Left lung (tissue), 10 donors: ENCODE measurements around the gene C11orf65. TPM values are rescaled to one million over a fixed set of nuclear protein-coding genes. Genes with fewer than 3 reads are reported as not detected.

Experiments
- ATAC-seq: fragments of 200-7000 bp; cut with Tn5 transposase; one replicate; pipeline ENCODE4 v1.9.1; 2020; ENCODE audit warnings: moderate library complexity
- DNase-seq, 4 donors: peaks; one replicate each; pipeline ENCODE4 v3.0.0-alpha.2; 2013 to 2020
- H3K27ac ChIP-seq, 2 donors: fragments of 200-600 bp; sonication (generic) in 1 of 2; one replicate each; pipeline versions ENCODE4 v1.5.0 to v1.8.0; 2020 to 2021
- H3K27me3 ChIP-seq, 2 donors: fragments of 200-600 bp; sonication (generic) in 1 of 2; one replicate each; pipeline versions ENCODE4 v1.5.0 to v1.8.0; 2020 to 2021
- H3K36me3 ChIP-seq, 2 donors: fragments of 200-600 bp; sonication (generic) in 1 of 2; one replicate each; pipeline versions ENCODE4 v1.5.0 to v1.8.0; 2020 to 2021
- H3K4me1 ChIP-seq, 2 donors: fragments of 200-600 bp; one replicate each; pipeline ENCODE4 v1.8.0; 2021
- H3K4me3 ChIP-seq, 2 donors: fragments of 200-600 bp; sonication (generic) in 1 of 2; one replicate each; pipeline versions ENCODE4 v1.5.0 to v1.8.0; 2020 to 2021; ENCODE audit warnings: mild to moderate bottlenecking in 1 of 2
- H3K9me3 ChIP-seq, 2 donors: fragments of 200-600 bp; sonication (generic) in 1 of 2; one replicate each; pipeline versions ENCODE4 v1.5.0 to v1.8.0; 2020 to 2021
- CTCF ChIP-seq, 2 donors: fragments of 200-600 bp; sonication (generic) in 1 of 2; IDR thresholded peaks; one replicate each; pipeline versions ENCODE4 v1.5.0 to v1.8.0; 2021; ENCODE audit warnings: antibody characterized with exemption in 2 of 2
- intact Hi-C, 2 donors: fragments of 100-400 bp; cut with DNase I; formaldehyde crosslinking; loops; one replicate each; pipeline versions ENCODE4 v1.11.2 to v1.14.2; 2022
- polyA plus RNA-seq, 6 donors: library from polyadenylated mRNA; unstranded; fragments of 120-200 nt; gene quantifications; one replicate each; pipeline ENCODE4 v1.2.1, GENCODE V29; 2013; ENCODE audit not compliant: insufficient read length in 6 of 6
- total RNA-seq, 2 donors: library from RNA; stranded (reverse); fragmentation: NEBNext Ultra II Directional; extraction: Animal tissue kit (Norgen Biotek cat#: 25700); gene quantifications; one replicate each; pipeline ENCODE4 v1.2.1, GENCODE V29; 2021
- donor health status: DM: no; HTN: yes; CAD: no.
- donor health status: DM: no; HTN: no; CAD: no.

Gene C11orf65
- total and polyA plus RNA-seq, 8 donors = 0.37 to 2.7 (median 1.6) TPM

GRCh38 chr11:108436594-108436993, 30.7 kb downstream of the C11orf65 start:
- H3K4me3 ChIP-seq = no peak overlapping the region
- peaks cover 0 to 23% of the 10 kb centered on the region in 2 donors for H3K9me3 ChIP-seq
- ATAC-seq = no peak
- H3K36me3 ChIP-seq = no peaks in the 10 kb centered on the region
- no peak for TF ChIP-seq CTCF (IDR thresholded peaks at IDR 0.05)
- no peaks in the 10 kb centered on the region for H3K4me1 ChIP-seq
- H3K27ac ChIP-seq = no peak overlapping the region
- no peaks in the 10 kb centered on the region for H3K27me3 ChIP-seq
- DNase-seq = no peak
- intact Hi-C loops = no loop called here

DNA sequence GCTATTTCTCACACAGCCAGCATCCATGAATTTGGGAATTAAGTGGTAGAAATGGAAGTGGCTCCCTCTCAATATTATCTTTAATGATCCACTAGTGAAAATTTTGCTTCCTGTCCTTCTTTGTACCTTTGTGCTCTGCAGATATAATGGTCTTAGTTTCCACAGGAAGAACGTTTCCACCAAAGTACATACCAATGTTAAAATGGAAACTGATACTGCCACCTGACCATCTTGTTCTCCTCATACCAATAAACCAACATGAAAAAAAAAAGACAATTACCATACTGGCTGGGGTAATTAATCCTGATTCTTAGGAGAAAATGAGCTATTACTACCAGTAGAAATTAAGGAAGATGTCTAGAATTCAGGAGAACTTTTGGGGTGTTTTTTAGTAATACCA, 32.3 kb downstream of the C11orf65 start:
- Histone ChIP-seq H3K9me3 (peaks cover 0 to 12% of the 10 kb centered on the region in 2 donors), H3K27ac (no peak overlapping the region), H3K4me1 (no peaks in the 10 kb centered on the region), H3K27me3 (no peaks in the 10 kb centered on the region), H3K36me3 (no peaks in the 10 kb centered on the region), H3K4me3 (no peak overlapping the region)
- ATAC-seq (no peak), DNase-seq (no peak)
- intact Hi-C loops = no loop called here
- TF ChIP-seq CTCF (IDR thresholded peaks at IDR 0.05) = no peak

DNA sequence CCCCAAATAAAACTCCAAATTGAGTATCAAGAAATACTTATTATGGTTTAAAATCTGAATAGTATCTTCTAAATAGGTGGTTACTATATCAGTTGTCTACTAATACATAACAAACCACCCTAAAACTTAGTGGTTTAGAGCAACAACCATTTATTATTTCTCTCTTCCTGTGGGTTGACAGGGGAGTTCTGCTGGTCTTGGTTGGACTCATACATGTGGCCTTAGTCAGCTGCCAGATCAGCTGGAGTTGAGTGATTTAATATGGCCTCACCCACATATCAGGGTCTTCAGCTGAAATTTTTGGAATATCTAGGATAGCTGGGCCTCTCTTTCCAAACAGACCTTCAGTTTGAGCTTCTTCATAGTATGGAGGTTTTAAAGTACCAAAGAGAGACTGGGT, 34.5 kb downstream of the C11orf65 start:
- ATAC-seq = no peak
- H3K4me3 ChIP-seq = no peak overlapping the region
- no peaks in the 10 kb centered on the region for H3K36me3 ChIP-seq
- no peaks in the 10 kb centered on the region for H3K4me1 ChIP-seq
- H3K27ac ChIP-seq = no peak overlapping the region
- no peaks in the 10 kb centered on the region for H3K27me3 ChIP-seq
- peaks cover 0 to 10% of the 10 kb centered on the region in 2 donors for H3K9me3 ChIP-seq
- intact Hi-C loops = no loop called here
- no peak for DNase-seq
- no peak for TF ChIP-seq CTCF (IDR thresholded peaks at IDR 0.05)

DNA sequence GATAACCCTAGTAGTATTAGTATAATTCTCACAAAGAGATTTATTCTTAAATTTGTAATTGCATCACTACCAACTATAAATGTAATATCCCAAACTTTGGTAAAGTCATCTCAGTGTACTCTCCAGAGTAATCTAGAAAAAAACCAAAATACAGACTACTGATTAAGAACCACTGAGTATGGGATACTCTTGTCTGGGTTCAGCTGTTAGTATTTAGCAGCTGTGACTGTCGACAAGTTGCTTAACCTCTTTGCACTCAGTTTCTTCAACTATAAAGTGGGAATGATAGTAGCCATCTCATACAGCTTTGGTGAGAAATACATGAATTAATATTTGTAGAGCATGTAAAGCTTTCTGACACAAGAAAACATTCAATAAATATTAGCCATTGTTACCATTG, 35.3 kb downstream of the C11orf65 start:
- H3K4me3 ChIP-seq = no peak overlapping the region
- no peaks in the 10 kb centered on the region for H3K36me3 ChIP-seq
- peaks cover 0 to 9% of the 10 kb centered on the region in 2 donors for H3K9me3 ChIP-seq
- no peak overlapping the region for H3K27ac ChIP-seq
- ATAC-seq = no peak
- no peaks in the 10 kb centered on the region for H3K27me3 ChIP-seq
- no peaks in the 10 kb centered on the region for H3K4me1 ChIP-seq
- intact Hi-C loops = no loop called here
- TF ChIP-seq CTCF (IDR thresholded peaks at IDR 0.05) = no peak
- no peak for DNase-seq

DNA sequence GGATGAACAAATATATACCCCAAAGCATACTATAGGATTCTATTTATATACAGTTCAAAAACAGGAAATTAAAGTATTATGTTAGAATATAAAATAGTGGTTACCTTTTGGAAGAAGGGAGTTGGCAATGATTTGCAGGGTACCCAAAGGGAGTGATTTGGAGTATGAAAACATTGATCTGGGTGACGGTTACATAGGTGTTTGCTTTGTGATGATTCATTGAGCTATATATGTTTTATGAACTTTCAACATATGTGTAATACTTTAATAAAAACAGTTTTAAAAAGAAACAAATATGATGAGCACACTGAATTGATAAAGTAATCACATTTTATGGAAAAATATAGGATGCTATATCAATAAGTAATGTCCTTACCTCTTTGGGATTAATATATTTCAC, 36.0 kb downstream of the C11orf65 start:
- Histone ChIP-seq H3K27ac (no peak overlapping the region), H3K4me3 (no peak overlapping the region), H3K9me3 (peaks cover 0 to 8% of the 10 kb centered on the region in 2 donors), H3K27me3 (no peaks in the 10 kb centered on the region), H3K4me1 (no peaks in the 10 kb centered on the region), H3K36me3 (no peaks in the 10 kb centered on the region)
- no peak for ATAC-seq
- DNase-seq = no peak
- no peak for TF ChIP-seq CTCF (IDR thresholded peaks at IDR 0.05)
- intact Hi-C loops = no loop called here
